Mucosa of descending colon (tissue), 3 donors: ENCODE results near the gene PTF1A. TPM values are rescaled to one million over a fixed set of nuclear protein-coding genes. Genes with fewer than 3 reads are reported as not detected.

Source experiments
- ATAC-seq: fragments of 200-7000 bp; cut with Tn5 transposase; one replicate; pipeline ENCODE4 v1.9.1; 2020; ENCODE audit warnings: mild to moderate bottlenecking, moderate library complexity
- DNase-seq, 3 donors: peaks; one replicate each; pipeline ENCODE4 v3.0.0-alpha.2; 2020
- H3K36me3 ChIP-seq: fragments of 200-600 bp; one replicate; pipeline ENCODE4 v1.8.0; 2021; ENCODE audit warnings: low read depth, mild to moderate bottlenecking
- H3K4me1 ChIP-seq: fragments of 200-600 bp; one replicate; pipeline ENCODE4 v1.8.0; 2021; ENCODE audit warnings: low read depth, mild to moderate bottlenecking
- H3K4me3 ChIP-seq: fragments of 200-600 bp; one replicate; pipeline ENCODE4 v1.8.0; 2021; ENCODE audit warnings: mild to moderate bottlenecking
- H3K9me3 ChIP-seq: fragments of 200-600 bp; one replicate; pipeline ENCODE4 v1.8.0; 2021; ENCODE audit warnings: mild to moderate bottlenecking
- CTCF ChIP-seq: fragments of 200-600 bp; IDR thresholded peaks from one replicate; pipeline ENCODE4 v1.8.0; 2022; ENCODE audit warnings: antibody characterized with exemption, mild to moderate bottlenecking
- intact Hi-C, 2 donors: fragments of 100-400 bp; cut with DNase I in 1 of 2; cut with micrococcal nuclease in 1 of 2; formaldehyde crosslinking; loops; one replicate each; pipeline versions ENCODE4 v1.11.0 to v1.11.1; 2022; cut with DNase I, micrococcal nuclease
- total RNA-seq, 3 donors: library from RNA; stranded (reverse); fragmentation: NEBNext Ultra II Directional in 2 of 3; extraction: Animal tissue kit (Norgen Biotek cat#: 25700) in 2 of 3; gene quantifications; one replicate each; pipeline versions ENCODE4 v1.2.1 to v1.2.4, GENCODE V29; 2021 to 2023
- donor health status: DM: no; HTN: no; CAD: no; lungs with moderate emphysema.
- donor health status: DM: no; HTN: no; CAD: no.
- donor health status: DM: no; HTN: yes; CAD: no.

The PTF1A gene
- total RNA-seq, 3 donors from 2014 or later, result not detected

GRCh38 chr10:23194966-23195845, 3.1 kb downstream of the PTF1A start:
- no peak for TF ChIP-seq CTCF
- Histone ChIP-seq H3K4me1 (peaks cover 5% of the 10 kb centered on the region), H3K36me3 (no peaks in the 10 kb centered on the region), H3K9me3 (no peaks in the 10 kb centered on the region), H3K4me3 (no peak overlapping the region)
- intact Hi-C loops, result no loop called here
- ATAC-seq, result no peak
- DNase-seq, result no peak

- ATAC-seq, result no peak
- peaks cover 5% of the 10 kb centered on the region for H3K4me1 ChIP-seq
- H3K36me3 ChIP-seq, result no peaks in the 10 kb centered on the region
- H3K9me3 ChIP-seq, result no peaks in the 10 kb centered on the region
- no peak for DNase-seq
- intact Hi-C loops, result no loop called here
- no peak for TF ChIP-seq CTCF
- H3K4me3 ChIP-seq, result no peak overlapping the region
Observed at GRCh38 chr10:23195846-23196600, 3.9 kb downstream of the PTF1A start.

- ATAC-seq (no peak), DNase-seq (no peak)
- intact Hi-C loops, result no loop called here
- Histone ChIP-seq H3K36me3 (no peaks in the 10 kb centered on the region), H3K4me1 (peaks cover 5% of the 10 kb centered on the region), H3K9me3 (no peaks in the 10 kb centered on the region), H3K4me3 (no peak overlapping the region)
- TF ChIP-seq CTCF, result no peak
Observed at GRCh38 chr10:23196915-23197314, 4.8 kb downstream of the PTF1A start.

- Histone ChIP-seq H3K9me3 (no peaks in the 10 kb centered on the region), H3K4me3 (no peak overlapping the region), H3K36me3 (no peaks in the 10 kb centered on the region), H3K4me1 (peaks cover 2% of the 10 kb centered on the region)
- ATAC-seq (no peak), DNase-seq (no peak)
- no peak for TF ChIP-seq CTCF
- intact Hi-C loops, result no loop called here
Observed at GRCh38 chr10:23197416-23197861, 5.3 kb downstream of the PTF1A start.

GRCh38 chr10:23198610-23198939, 6.5 kb downstream of the PTF1A start:
- ATAC-seq (no peak), DNase-seq (no peak)
- no peaks in the 10 kb centered on the region for H3K9me3 ChIP-seq
- H3K4me3 ChIP-seq, result no peak overlapping the region
- intact Hi-C loops, result no loop called here
- TF ChIP-seq CTCF, result no peak
- no peaks in the 10 kb centered on the region for H3K36me3 ChIP-seq
- H3K4me1 ChIP-seq, result no peaks in the 10 kb centered on the region
